Neural progenitor cell (in vitro differentiated cells): ENCODE measurements around the gene WNT8B. TPM values are rescaled to one million over a fixed set of nuclear protein-coding genes. Genes with fewer than 3 reads are reported as not detected.

Source experiments
- DNase-seq: peaks from one replicate; pipeline ENCODE4 v3.0.0-alpha.2; 2016; ENCODE audit warnings: low spot score
- H2AFZ ChIP-seq: fragments of 200-600 bp; sonication (generic); replicated peaks from 2 replicates; pipeline ENCODE4 v1.6.1; 2016; ENCODE audit warnings: antibody characterized with exemption
- H3F3A ChIP-seq: fragments of 200-600 bp; sonication (generic); 2 replicates; pipeline ENCODE4 v1.6.1; 2016; ENCODE audit warnings: antibody characterized with exemption, low read depth
- H3K27ac ChIP-seq: fragments of 200-600 bp; sonication (generic); 2 replicates; pipeline ENCODE4 v1.5.1; 2016; ENCODE audit warnings: mild to moderate bottlenecking
- H3K27me3 ChIP-seq: fragments of 200-600 bp; sonication (generic); 2 replicates; pipeline ENCODE4 v1.6.1; 2016; ENCODE audit warnings: mild to moderate bottlenecking, moderate library complexity
- H3K36me3 ChIP-seq: fragments of 200-600 bp; sonication (generic); 2 replicates; pipeline ENCODE4 v1.5.1; 2016
- H3K4me1 ChIP-seq: fragments of 200-600 bp; sonication (generic); 2 replicates; pipeline ENCODE4 v1.6.1; 2016; ENCODE audit warnings: mixed run types
- H3K4me2 ChIP-seq: fragments of 200-600 bp; sonication (generic); 2 replicates; pipeline ENCODE4 v1.6.1; 2016
- H3K4me3 ChIP-seq: fragments of 200-600 bp; sonication (generic); 2 replicates; pipeline ENCODE4 v1.5.1; 2016
- H3K79me2 ChIP-seq: fragments of 200-600 bp; sonication (generic); 2 replicates; pipeline ENCODE4 v1.6.1; 2016; ENCODE audit warnings: low read depth
- H3K9ac ChIP-seq: fragments of 200-600 bp; sonication (generic); 2 replicates; pipeline ENCODE4 v1.6.1; 2016
- H3K9me3 ChIP-seq: fragments of 200-600 bp; sonication (generic); 2 replicates; pipeline ENCODE4 v1.5.1; 2016; ENCODE audit warnings: low read depth
- H4K20me1 ChIP-seq: fragments of 200-600 bp; sonication (generic); 2 replicates; pipeline ENCODE4 v1.6.1; 2016; ENCODE audit warnings: low read depth
- H3K27ac Mint-ChIP-seq: 3 replicates; pipeline ENCODE4 v1.8.0; 2021; ENCODE audit warnings: mixed read lengths
- H3K27me3 Mint-ChIP-seq: 2 replicates; pipeline ENCODE4 v1.8.0; 2022; ENCODE audit warnings: low read depth, mild to moderate bottlenecking, inconsistent platforms, moderate library complexity, mixed read lengths; ENCODE audit not compliant: insufficient read depth
- H3K36me3 Mint-ChIP-seq: 3 replicates; pipeline ENCODE4 v1.8.0; 2021; ENCODE audit warnings: mixed read lengths
- H3K4me1 Mint-ChIP-seq: 3 replicates; pipeline ENCODE4 v1.8.0; 2021; ENCODE audit warnings: mixed read lengths
- H3K4me3 Mint-ChIP-seq: 3 replicates; pipeline ENCODE4 v1.8.0; 2021; ENCODE audit warnings: mild to moderate bottlenecking, moderate library complexity, mixed read lengths
- H3K9me3 Mint-ChIP-seq: 3 replicates; pipeline ENCODE4 v1.8.0; 2020; ENCODE audit warnings: mixed read lengths
- CTCF ChIP-seq: fragments of 200-600 bp; sonication (generic); IDR thresholded peaks from 2 replicates; pipeline ENCODE4 v1.5.1; 2017; ENCODE audit warnings: antibody characterized with exemption, mild to moderate bottlenecking
- EZH2 ChIP-seq: fragments of 200-600 bp; sonication (generic); IDR thresholded peaks from 2 replicates; pipeline ENCODE4 v1.6.1; 2017; ENCODE audit warnings: antibody characterized with exemption, mild to moderate bottlenecking, moderate library complexity
- EZH2phosphoT487 ChIP-seq: fragments of 200-600 bp; sonication (generic); IDR thresholded peaks from 2 replicates; pipeline ENCODE4 v1.6.1; 2017; ENCODE audit warnings: antibody characterized with exemption
- total RNA-seq: library from RNA; depleted of rRNA; stranded (reverse); fragments of >200 nt; gene quantifications from 2 replicates; pipeline ENCODE4 v1.2.3, GENCODE V29; 2015; ENCODE audit warnings: low replicate concordance

The WNT8B gene
- total RNA-seq, 1 donor from 2014 or later = 5.8 TPM

- Histone ChIP-seq H3K27me3 (peaks cover 56% of the 10 kb centered on the region), H4K20me1 (no peaks in the 10 kb centered on the region), H3F3A (no peaks in the 10 kb centered on the region), H3K4me1 (no peaks in the 10 kb centered on the region), H3K9me3 (no peaks in the 10 kb centered on the region), H3K4me2 (no peak overlapping the region), H3K36me3 (no peaks in the 10 kb centered on the region), H3K9ac (no peak overlapping the region), H2AFZ (no peak overlapping the region), H3K4me3 (no peak overlapping the region), H3K79me2 (no peaks in the 10 kb centered on the region), H3K27ac (no peak overlapping the region)
- peaks cover 4% of the 10 kb centered on the region for H3K36me3 Mint-ChIP-seq
- TF ChIP-seq EZH2 (no peak), EZH2phosphoT487 (no peak), CTCF (no peak)
- no peak overlapping the region for H3K4me3 Mint-ChIP-seq
- no peak overlapping the region for H3K27ac Mint-ChIP-seq
- peaks cover 2% of the 10 kb centered on the region for H3K27me3 Mint-ChIP-seq
- H3K9me3 Mint-ChIP-seq = peaks cover 5% of the 10 kb centered on the region
- DNase-seq = no peak
- peaks cover 3% of the 10 kb centered on the region for H3K4me1 Mint-ChIP-seq
Observed at GRCh38 chr10:100447663-100448062, 15.1 kb upstream of the WNT8B start.

- no peak for TF ChIP-seq EZH2phosphoT487
- TF ChIP-seq CTCF = no peak
- no peak for TF ChIP-seq EZH2
- no peak overlapping the region for H3K27ac ChIP-seq
- no peak for DNase-seq
- Mint-ChIP-seq H3K4me1 (peaks cover 3% of the 10 kb centered on the region), H3K27me3 (peaks cover 2% of the 10 kb centered on the region), H3K27ac (no peak overlapping the region), H3K9me3 (peaks cover 5% of the 10 kb centered on the region), H3K4me3 (no peak overlapping the region), H3K36me3 (peaks cover 4% of the 10 kb centered on the region)
- H3K4me3 ChIP-seq = no peak overlapping the region
- peaks cover 46% of the 10 kb centered on the region for H3K27me3 ChIP-seq
- no peak overlapping the region for H3K4me2 ChIP-seq
- H3F3A ChIP-seq = no peaks in the 10 kb centered on the region
- H3K79me2 ChIP-seq = no peaks in the 10 kb centered on the region
- no peak overlapping the region for H3K9ac ChIP-seq
- H3K4me1 ChIP-seq = no peaks in the 10 kb centered on the region
- H4K20me1 ChIP-seq = no peaks in the 10 kb centered on the region
- no peak overlapping the region for H2AFZ ChIP-seq
- H3K9me3 ChIP-seq = no peaks in the 10 kb centered on the region
- no peaks in the 10 kb centered on the region for H3K36me3 ChIP-seq
Observed at GRCh38 chr10:100448951-100449350, 13.9 kb upstream of the WNT8B start.

- peaks cover 13% of the 10 kb centered on the region for H3F3A ChIP-seq
- H3K9me3 Mint-ChIP-seq = no peaks in the 10 kb centered on the region
- no peak overlapping the region for H3K9ac ChIP-seq
- H3K79me2 ChIP-seq = no peaks in the 10 kb centered on the region
- H3K27me3 ChIP-seq = peaks cover 85% of the 10 kb centered on the region
- H3K27ac ChIP-seq = no peak overlapping the region
- peaks cover 2% of the 10 kb centered on the region for H3K27me3 Mint-ChIP-seq
- no peaks in the 10 kb centered on the region for H3K9me3 ChIP-seq
- TF ChIP-seq EZH2 = no peak
- no peak for TF ChIP-seq CTCF
- TF ChIP-seq EZH2phosphoT487 = no peak
- peak overlapping the region; percentile 12 for H3K4me3 Mint-ChIP-seq
- peak; percentile 26 for DNase-seq
- H4K20me1 ChIP-seq = no peaks in the 10 kb centered on the region
- H3K36me3 Mint-ChIP-seq = peaks cover 12% of the 10 kb centered on the region
- no peaks in the 10 kb centered on the region for H3K36me3 ChIP-seq
- peaks cover 54% of the 10 kb centered on the region for H3K4me1 Mint-ChIP-seq
- H2AFZ ChIP-seq = no peak overlapping the region
- H3K4me2 ChIP-seq = peak overlapping the region; percentile 26
- peaks cover 61% of the 10 kb centered on the region for H3K4me1 ChIP-seq
- H3K4me3 ChIP-seq = no peak overlapping the region
- no peak overlapping the region for H3K27ac Mint-ChIP-seq
Observed at GRCh38 chr10:100468322-100468721, 5.5 kb downstream of the WNT8B start.

GRCh38 chr10:100468978-100469377 is 6.2 kb downstream of the WNT8B start:
- peaks cover 11% of the 10 kb centered on the region for H3F3A ChIP-seq
- H3K79me2 ChIP-seq = no peaks in the 10 kb centered on the region
- no peak overlapping the region for H3K4me2 ChIP-seq
- H3K9ac ChIP-seq = no peak overlapping the region
- H3K4me3 Mint-ChIP-seq = peak overlapping the region; percentile 5
- H3K27ac Mint-ChIP-seq = no peak overlapping the region
- H3K27ac ChIP-seq = no peak overlapping the region
- peaks cover 55% of the 10 kb centered on the region for H3K4me1 ChIP-seq
- no peaks in the 10 kb centered on the region for H3K9me3 Mint-ChIP-seq
- H3K4me1 Mint-ChIP-seq = peaks cover 54% of the 10 kb centered on the region
- no peak overlapping the region for H3K4me3 ChIP-seq
- no peak for DNase-seq
- H3K36me3 ChIP-seq = no peaks in the 10 kb centered on the region
- peaks cover 2% of the 10 kb centered on the region for H3K27me3 Mint-ChIP-seq
- no peak for TF ChIP-seq CTCF
- no peak for TF ChIP-seq EZH2phosphoT487
- TF ChIP-seq EZH2 = no peak
- H3K27me3 ChIP-seq = peaks cover 85% of the 10 kb centered on the region
- H4K20me1 ChIP-seq = no peaks in the 10 kb centered on the region
- no peaks in the 10 kb centered on the region for H3K9me3 ChIP-seq
- H3K36me3 Mint-ChIP-seq = peaks cover 14% of the 10 kb centered on the region
- no peak overlapping the region for H2AFZ ChIP-seq
